ENCODE results near the gene RNF217.

GRCh38 chr6:125099211-125100073 is 137.2 kb downstream of the RNF217 start:
- no peak for TF ChIP-seq EZH2phosphoT487 (IDR thresholded peaks at IDR 0.05; ENCODE audit: borderline replicate concordance)
- no peak for TF ChIP-seq CTCF (conservative IDR thresholded peaks at IDR 0.05; ENCODE audit: low read length)

Data from Loucy (cell line).